ENCODE measurements around the gene NCBP2L. TPM values are rescaled to one million over a fixed set of nuclear protein-coding genes. Genes with fewer than 3 reads are reported as not detected.

Gene NCBP2L
- polyA plus RNA-seq (2013, experiment 1 of 2): not detected
- not detected for polyA plus RNA-seq (2013, experiment 2 of 2)

DNA sequence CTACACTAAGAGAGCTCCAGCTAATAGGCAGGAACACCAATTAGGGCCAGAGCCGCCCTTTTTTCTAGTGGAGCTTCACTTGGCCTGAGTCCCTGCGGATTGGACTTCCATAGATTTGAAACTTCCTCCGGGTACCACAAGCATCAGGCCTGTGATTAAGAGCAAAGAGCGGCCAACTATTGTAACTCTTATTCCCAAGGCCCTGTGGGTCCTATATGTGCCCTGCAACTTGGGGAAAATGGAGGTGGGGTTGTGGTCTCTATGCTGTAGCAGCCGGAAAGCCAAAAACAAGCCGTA, at the start of gene NCBP2L:
Gene NCBP2L (plus strand): TSS at position 198 of the 297 bp plus-strand sequence. CDS start 16,488 bp downstream, outside the sequence.
- WGBS: 86% methylated on average over 6 of the region's 6 CpGs
- Histone ChIP-seq H3K27ac (ENCODE audit: low read depth, low read length) (no peak within 1 kb of the TSS), H3K4me3 (ENCODE audit: low read length) (peak within 1 kb of the TSS; percentile 53), H3K4me1 (ENCODE audit: insufficient read depth, low read length) (peaks cover 11% of the 10 kb centered on the region; the same call in 1 of the 2 replicates), H3K36me3 (ENCODE audit: insufficient read depth, low read length) (no peaks in the 10 kb centered on the region), H3K9ac (ENCODE audit: low read depth, low read length) (no peak within 1 kb of the TSS), H3K27me3 (ENCODE audit: insufficient read depth, low read length) (peaks cover 42% of the 10 kb centered on the region), H3K9me3 (ENCODE audit: insufficient read depth, low read depth, low read length) (no peaks in the 10 kb centered on the region)

DNA sequence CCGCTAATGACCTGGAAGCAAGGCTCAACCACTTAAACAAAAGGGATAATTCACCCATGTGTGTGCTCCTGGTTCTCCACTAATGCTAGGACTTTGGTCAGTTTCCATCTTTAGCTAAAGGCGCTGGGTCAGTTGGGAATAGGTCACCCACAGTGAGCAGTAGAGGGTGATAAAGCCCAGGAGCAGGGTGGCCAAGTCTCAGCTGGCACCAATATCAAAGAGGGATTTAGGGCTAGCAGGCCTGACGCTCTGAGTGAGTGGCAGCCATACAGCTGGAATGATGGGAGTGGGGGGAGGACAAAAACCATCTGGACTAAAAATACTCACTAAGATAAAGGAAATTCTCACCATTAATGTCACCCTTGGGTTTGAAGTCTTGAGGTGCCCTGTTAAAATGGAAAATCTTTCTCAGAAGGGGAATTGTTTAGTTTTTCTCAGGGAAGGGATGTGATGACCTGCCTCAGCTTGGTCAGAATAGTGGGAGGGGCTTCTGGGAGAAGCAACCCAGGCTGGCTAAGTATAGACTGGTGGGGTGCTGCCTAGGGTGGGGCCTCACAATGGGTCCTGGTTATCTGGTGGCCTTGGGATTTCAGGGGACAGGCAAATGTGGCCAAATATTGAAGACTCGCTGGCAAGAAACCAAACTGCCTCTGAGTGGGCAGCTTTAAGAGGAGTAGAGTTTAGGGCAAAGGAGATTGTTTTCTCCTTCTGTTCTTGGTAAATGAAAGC, 49.0 kb upstream of the NCBP2L start:
- no peak overlapping the region for H3K4me3 ChIP-seq (ENCODE audit: low read length)
- WGBS: 89% methylated on average over 4 of the region's 4 CpGs

DNA sequence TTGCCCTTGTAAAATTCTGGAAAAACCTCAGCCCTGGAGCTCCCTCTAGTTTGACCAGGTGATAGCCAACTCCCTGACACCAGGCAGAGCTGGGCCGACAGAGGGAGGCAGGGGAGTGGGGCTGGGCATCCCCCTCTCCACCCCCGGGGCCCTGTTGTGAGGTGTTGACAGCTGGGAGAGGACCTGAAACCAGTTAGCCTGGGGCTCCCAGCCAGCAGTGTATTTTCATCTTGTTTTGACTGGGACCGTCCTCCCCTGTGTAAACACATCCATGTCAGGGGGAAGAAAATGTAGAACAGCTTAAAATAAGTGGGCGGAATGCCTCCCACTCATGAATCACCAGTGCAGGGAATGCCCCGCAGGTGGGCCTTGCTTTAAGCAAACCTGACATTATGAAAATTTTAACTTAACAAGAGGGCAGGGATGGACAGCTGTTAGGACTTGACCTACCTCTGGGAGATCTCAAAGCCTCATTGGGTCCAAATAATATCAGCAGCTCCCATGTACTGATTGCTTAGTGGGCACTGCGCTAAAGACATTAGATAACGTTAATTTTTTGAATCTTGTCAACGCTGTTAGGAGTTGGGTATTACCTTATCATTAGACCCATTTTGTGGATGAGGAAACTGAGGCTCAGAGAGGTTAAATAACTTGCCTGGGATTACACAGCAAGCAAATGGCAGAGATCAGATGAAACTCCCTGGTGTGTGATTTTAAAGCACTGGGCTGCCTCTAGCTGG, 47.8 kb upstream of the NCBP2L start:
- Histone ChIP-seq H3K9ac (ENCODE audit: low read depth, low read length) (no peak overlapping the region), H3K4me1 (ENCODE audit: insufficient read depth, low read length) (peaks cover 37% of the 10 kb centered on the region), H3K27ac (ENCODE audit: low read depth, low read length) (no peak overlapping the region), H3K27me3 (ENCODE audit: insufficient read depth, low read length) (no peaks in the 10 kb centered on the region), H3K4me3 (ENCODE audit: low read length) (no peak overlapping the region), H3K36me3 (ENCODE audit: insufficient read depth, low read length) (no peaks in the 10 kb centered on the region), H3K9me3 (ENCODE audit: insufficient read depth, low read depth, low read length) (no peaks in the 10 kb centered on the region)
- WGBS: 78% methylated on average over 5 of the region's 8 CpGs

More for the DNA sequence above, 49.0 kb upstream of the NCBP2L start:
- H3K9me3 ChIP-seq (ENCODE audit: insufficient read depth, low read depth, low read length): no peaks in the 10 kb centered on the region
- peaks cover 37% of the 10 kb centered on the region for H3K4me1 ChIP-seq (ENCODE audit: insufficient read depth, low read length)
- H3K9ac ChIP-seq (ENCODE audit: low read depth, low read length): no peak overlapping the region
- no peaks in the 10 kb centered on the region for H3K27me3 ChIP-seq (ENCODE audit: insufficient read depth, low read length)
- H3K36me3 ChIP-seq (ENCODE audit: insufficient read depth, low read length): no peaks in the 10 kb centered on the region
- H3K27ac ChIP-seq (ENCODE audit: low read depth, low read length): no peak overlapping the region

DNA sequence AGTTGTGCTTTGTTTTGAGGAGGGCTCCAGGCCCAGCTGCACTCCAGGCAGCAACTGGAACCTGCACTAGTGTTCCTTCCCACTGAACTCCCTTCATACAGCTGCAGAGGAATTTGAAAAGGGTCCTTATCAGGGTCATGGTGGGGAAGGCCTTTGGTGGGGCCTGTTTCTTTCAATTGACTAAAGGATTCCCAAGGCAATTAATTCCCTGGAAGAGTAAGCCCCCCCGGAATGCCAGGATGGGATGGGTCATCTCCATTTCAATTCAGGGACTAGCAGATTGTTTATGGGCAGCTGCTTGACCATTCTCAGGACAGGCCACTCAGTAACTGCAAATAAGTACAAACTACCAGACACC, 47.3 kb upstream of the NCBP2L start:
- Histone ChIP-seq H3K27me3 (ENCODE audit: insufficient read depth, low read length) (no peaks in the 10 kb centered on the region), H3K9me3 (ENCODE audit: insufficient read depth, low read depth, low read length) (no peaks in the 10 kb centered on the region), H3K4me1 (ENCODE audit: insufficient read depth, low read length) (peaks cover 37% of the 10 kb centered on the region), H3K27ac (ENCODE audit: low read depth, low read length) (no peak overlapping the region), H3K9ac (ENCODE audit: low read depth, low read length) (no peak overlapping the region), H3K36me3 (ENCODE audit: insufficient read depth, low read length) (no peaks in the 10 kb centered on the region), H3K4me3 (ENCODE audit: low read length) (no peak overlapping the region)
- WGBS: 13% methylated on average over 1 of the region's 1 CpG

DNA sequence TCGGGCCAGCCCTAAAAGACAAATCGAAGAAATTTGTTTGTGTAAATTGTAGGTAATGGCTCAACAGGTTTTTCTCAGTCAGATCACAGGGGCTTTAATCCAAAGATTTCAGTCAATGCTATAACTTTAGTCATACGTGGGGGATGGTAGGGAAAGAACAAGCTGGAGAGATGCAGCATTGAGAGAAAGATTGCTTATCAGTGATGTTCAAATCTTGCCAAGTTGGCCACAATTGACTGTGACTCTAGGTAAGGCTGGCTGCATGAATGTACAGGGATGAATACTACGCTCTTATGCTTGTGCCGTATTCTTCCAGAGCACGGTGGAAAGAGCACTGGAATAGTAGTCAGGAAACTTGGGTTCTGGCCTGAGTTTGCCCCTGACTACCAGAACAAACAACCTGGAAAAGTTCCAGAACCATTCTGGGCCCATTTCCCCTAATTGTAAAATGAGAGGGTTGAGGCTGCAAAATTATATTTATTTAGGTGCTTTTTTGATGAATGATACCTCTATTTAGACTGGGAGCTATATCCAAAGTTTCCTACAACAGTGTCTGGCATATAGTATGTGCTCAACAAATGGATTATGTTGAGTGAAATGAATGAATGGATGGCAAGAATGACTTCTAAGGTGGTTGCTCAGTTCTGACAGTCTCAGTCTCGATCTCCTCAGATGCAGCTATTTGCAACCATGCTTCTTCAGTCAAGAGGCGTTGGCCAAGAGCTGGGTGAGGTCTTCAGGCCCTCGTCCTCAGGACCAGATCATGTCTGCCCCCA, 46.4 kb upstream of the NCBP2L start:
- H3K36me3 ChIP-seq (ENCODE audit: insufficient read depth, low read length): no peaks in the 10 kb centered on the region
- H3K4me3 ChIP-seq (ENCODE audit: low read length): no peak overlapping the region
- H3K27me3 ChIP-seq (ENCODE audit: insufficient read depth, low read length): no peaks in the 10 kb centered on the region
- WGBS: 71% methylated on average over 8 of the region's 9 CpGs
- no peaks in the 10 kb centered on the region for H3K9me3 ChIP-seq (ENCODE audit: insufficient read depth, low read depth, low read length)
- no peak overlapping the region for H3K9ac ChIP-seq (ENCODE audit: low read depth, low read length)
- peaks cover 30% of the 10 kb centered on the region for H3K4me1 ChIP-seq (ENCODE audit: insufficient read depth, low read length)
- H3K27ac ChIP-seq (ENCODE audit: low read depth, low read length): peak overlapping the region; percentile 60; the same call in 1 of the 2 replicates

DNA sequence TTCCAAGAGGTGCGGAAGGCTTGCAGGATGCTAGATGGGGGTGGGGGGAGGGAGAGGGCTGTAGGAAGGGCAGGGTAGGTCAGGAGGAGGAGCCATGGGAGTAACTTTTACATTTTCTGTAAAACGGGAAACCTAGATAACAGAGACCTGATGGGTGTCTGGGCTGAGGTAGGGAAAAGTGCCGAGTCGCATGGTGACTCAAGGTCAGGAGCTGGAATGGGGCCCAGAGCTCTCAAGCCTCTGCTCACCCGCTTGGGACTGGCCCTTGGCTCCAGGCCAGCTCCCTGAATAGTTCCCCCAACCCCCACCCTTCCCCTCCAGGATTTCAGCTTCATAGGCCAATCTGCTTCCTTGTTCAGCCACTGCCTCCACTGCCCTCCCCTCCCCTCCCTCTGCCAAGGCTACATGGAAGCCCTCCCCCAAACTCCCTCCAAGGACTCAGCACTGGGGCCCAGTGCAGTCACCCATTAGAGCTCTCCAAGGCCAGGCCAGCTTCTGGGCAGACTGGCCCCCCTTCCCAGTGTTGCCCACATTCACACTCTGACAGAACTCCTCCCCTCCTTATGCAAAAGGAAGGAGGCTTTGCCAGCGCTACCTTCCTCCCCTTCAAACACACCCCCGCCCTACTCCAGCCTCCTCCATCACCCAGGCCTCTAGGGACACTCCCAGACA, 45.6 kb upstream of the NCBP2L start:
- Histone ChIP-seq H3K36me3 (ENCODE audit: insufficient read depth, low read length) (no peaks in the 10 kb centered on the region), H3K27me3 (ENCODE audit: insufficient read depth, low read length) (no peaks in the 10 kb centered on the region), H3K9ac (ENCODE audit: low read depth, low read length) (no peak overlapping the region), H3K4me1 (ENCODE audit: insufficient read depth, low read length) (peaks cover 36% of the 10 kb centered on the region), H3K9me3 (ENCODE audit: insufficient read depth, low read depth, low read length) (no peaks in the 10 kb centered on the region), H3K4me3 (ENCODE audit: low read length) (no peak overlapping the region), H3K27ac (ENCODE audit: low read depth, low read length) (peak overlapping the region; percentile 60; the same call in 1 of the 2 replicates)
- WGBS: 17% methylated on average over 7 of the region's 7 CpGs

DNA sequence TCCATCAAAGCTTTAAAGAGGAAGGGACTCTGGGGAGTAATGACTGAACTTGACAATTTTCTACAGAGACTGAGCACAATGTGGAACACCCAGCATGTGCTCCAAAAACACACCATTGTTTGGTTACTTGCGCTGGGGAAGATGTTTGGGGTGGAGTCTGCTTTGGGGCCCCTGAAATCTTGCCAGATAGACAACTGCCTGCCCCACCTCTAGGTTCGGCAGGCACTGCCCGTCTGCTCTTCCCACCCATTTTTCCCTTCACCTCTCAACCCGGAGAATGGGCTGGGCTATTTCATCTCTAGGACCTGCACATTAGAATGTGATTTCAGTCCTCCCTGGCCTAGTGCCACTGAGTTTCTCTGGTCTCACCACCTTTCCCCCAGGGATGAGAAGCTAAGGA, 43.8 kb upstream of the NCBP2L start:
- Histone ChIP-seq H3K27ac (ENCODE audit: low read depth, low read length) (no peak overlapping the region), H3K4me3 (ENCODE audit: low read length) (no peak overlapping the region), H3K27me3 (ENCODE audit: insufficient read depth, low read length) (no peaks in the 10 kb centered on the region), H3K9me3 (ENCODE audit: insufficient read depth, low read depth, low read length) (no peaks in the 10 kb centered on the region), H3K4me1 (ENCODE audit: insufficient read depth, low read length) (peaks cover 39% of the 10 kb centered on the region), H3K9ac (ENCODE audit: low read depth, low read length) (no peak overlapping the region), H3K36me3 (ENCODE audit: insufficient read depth, low read length) (no peaks in the 10 kb centered on the region)
- 94% methylated on average over 4 of the region's 4 CpGs for WGBS

DNA sequence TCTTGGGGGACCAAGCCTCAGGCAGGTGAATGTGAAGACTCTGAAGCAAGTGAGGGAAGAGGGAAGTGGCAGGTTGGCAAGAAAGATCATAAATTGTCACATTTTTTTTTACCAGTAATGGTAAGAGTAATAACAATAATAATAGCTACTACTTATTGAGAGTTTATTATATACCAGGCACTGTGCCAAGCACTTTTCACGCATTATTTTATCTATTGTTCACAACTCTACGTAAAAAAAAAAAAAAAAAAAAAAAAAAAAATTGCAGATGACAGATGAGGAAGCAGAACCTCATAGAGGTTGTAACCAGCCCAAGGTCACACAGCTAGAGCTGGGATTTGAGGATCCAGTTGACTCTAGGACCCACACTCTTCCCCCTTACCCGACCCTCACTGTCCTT, 42.9 kb upstream of the NCBP2L start:
- Histone ChIP-seq H3K27ac (ENCODE audit: low read depth, low read length) (no peak overlapping the region), H3K27me3 (ENCODE audit: insufficient read depth, low read length) (no peaks in the 10 kb centered on the region)
- WGBS: 73% methylated on average over 1 of the region's 3 CpGs

DNA sequence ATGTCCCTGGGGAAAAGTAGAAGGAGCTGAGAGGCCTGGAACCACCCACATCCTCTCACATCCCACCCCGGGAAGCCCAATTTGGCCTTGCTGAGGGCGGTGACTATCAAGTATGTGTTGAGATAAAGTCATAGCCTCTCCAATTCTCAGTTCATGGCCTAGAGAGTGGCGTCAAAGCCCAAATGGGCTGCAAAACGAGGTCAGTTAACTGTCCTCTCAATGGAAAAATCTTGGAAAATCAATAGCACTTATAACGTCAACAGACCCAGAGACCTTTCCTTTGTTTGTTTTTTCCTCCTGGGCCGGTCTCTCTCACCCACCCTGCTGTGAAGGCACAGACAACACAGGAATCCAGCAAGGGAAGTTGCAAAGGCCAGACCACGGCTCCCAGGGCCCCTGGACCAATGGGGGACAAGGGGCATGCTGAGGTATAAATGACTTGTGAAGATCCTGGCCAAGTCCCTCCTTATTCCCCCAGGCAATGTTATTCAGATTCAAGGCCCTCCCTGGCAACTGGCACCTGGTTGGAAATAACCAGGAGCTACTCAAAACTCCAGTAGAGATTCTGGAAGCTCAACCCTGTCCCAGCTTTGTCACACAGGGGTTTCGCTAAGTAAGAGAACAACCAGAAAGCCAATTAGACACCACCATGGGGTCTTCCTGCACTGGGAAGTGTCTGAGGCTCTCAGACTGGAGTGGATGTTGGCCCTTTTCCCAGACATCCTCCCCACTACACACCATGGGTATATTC, 40.6 kb upstream of the NCBP2L start:
- Histone ChIP-seq H3K9me3 (ENCODE audit: insufficient read depth, low read depth, low read length) (no peaks in the 10 kb centered on the region), H3K27me3 (ENCODE audit: insufficient read depth, low read length) (no peaks in the 10 kb centered on the region; the same call in 1 of the 2 replicates), H3K4me1 (ENCODE audit: insufficient read depth, low read length) (peaks cover 19% of the 10 kb centered on the region), H3K36me3 (ENCODE audit: insufficient read depth, low read length) (no peaks in the 10 kb centered on the region), H3K9ac (ENCODE audit: low read depth, low read length) (no peak overlapping the region), H3K27ac (ENCODE audit: low read depth, low read length) (peak overlapping the region; percentile 37; the same call in 1 of the 2 replicates), H3K4me3 (ENCODE audit: low read length) (no peak overlapping the region)
- WGBS: 25% methylated on average over 6 of the region's 8 CpGs

More for the DNA sequence above, 42.9 kb upstream of the NCBP2L start:
- peaks cover 32% of the 10 kb centered on the region for H3K4me1 ChIP-seq (ENCODE audit: insufficient read depth, low read length)
- no peaks in the 10 kb centered on the region for H3K36me3 ChIP-seq (ENCODE audit: insufficient read depth, low read length)
- no peak overlapping the region for H3K4me3 ChIP-seq (ENCODE audit: low read length)
- H3K9ac ChIP-seq (ENCODE audit: low read depth, low read length): no peak overlapping the region
- H3K9me3 ChIP-seq (ENCODE audit: insufficient read depth, low read depth, low read length): no peaks in the 10 kb centered on the region

DNA sequence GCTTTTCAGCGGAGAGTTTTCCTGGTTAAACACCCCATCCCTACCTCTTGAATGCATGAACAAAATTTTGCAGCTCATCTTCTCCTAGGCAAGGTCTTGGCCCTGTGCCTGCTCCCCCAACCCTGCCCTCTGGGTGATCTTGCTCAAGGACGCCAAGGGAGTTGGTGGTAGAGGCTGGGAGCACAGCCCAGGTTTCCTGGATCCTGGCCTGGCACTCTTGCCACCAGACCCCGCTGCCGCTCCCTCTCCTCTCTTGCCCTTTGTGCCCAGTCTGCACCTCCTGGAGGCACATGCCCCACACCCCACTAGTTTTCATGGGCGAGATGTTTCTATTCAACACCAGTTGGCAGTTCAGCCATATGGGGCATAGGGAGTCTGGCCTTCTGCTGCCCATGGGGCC, 39.3 kb upstream of the NCBP2L start:
- Histone ChIP-seq H3K9ac (ENCODE audit: low read depth, low read length) (no peak overlapping the region), H3K36me3 (ENCODE audit: insufficient read depth, low read length) (no peaks in the 10 kb centered on the region), H3K4me3 (ENCODE audit: low read length) (no peak overlapping the region), H3K27ac (ENCODE audit: low read depth, low read length) (no peak overlapping the region), H3K27me3 (ENCODE audit: insufficient read depth, low read length) (no peaks in the 10 kb centered on the region; the same call in 1 of the 2 replicates), H3K9me3 (ENCODE audit: insufficient read depth, low read depth, low read length) (no peaks in the 10 kb centered on the region), H3K4me1 (ENCODE audit: insufficient read depth, low read length) (peaks cover 21% of the 10 kb centered on the region)
- WGBS: 88% methylated on average over 5 of the region's 5 CpGs

Measured in HUES64 (cell line).